ENCODE data around the gene TIPIN. TPM values are rescaled to one million over a fixed set of nuclear protein-coding genes. Genes with fewer than 3 reads are reported as not detected.
"Not testable (repeated sequence)": the region's sequence is repeated elsewhere in the genome, so short reads cannot be mapped to it uniquely, and the experiment has no call there.

Gene TIPIN
- total and polyA plus RNA-seq, 12 donors = 2.4 to 5.4 (median 3.4) TPM

DNA sequence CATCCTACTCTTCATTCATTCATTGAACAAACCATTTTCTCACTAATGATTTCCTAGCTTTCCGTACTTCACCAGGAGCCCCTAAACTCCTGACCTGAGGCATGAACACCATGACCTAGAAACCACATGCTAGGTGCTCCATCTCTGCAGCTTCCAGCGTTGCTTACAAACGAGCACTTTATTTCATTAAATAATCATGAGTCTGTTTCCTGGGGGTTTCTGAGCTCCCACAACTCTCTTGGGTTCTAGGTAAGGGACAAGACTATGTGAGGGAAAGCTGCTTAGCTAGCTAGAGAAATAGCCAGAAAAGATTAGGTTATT lies 31.5 kb upstream of the TIPIN start:
- peak overlapping the region in 8 of 10 donors; percentile 91 to 97 (median 96) for H3K27ac ChIP-seq
- 16 to 20% methylated on average over 3 of the region's 3 CpGs for WGBS, 2 donors
- H3K27me3 ChIP-seq = no peaks in the 10 kb centered on the region
- no peak for TF ChIP-seq CTCF (IDR thresholded peaks at IDR 0.05)
- ATAC-seq (no peak), DNase-seq (no peak)
- H3K4me1 ChIP-seq = peaks cover 4 to 69% (median 46%) of the 10 kb centered on the region in 9 donors
- peak overlapping the region; percentile 81 to 98 (median 92) for H3K4me3 ChIP-seq
- H3K36me3 ChIP-seq = peaks cover 0 to 13% (median 0%) of the 10 kb centered on the region in 9 donors
- intact Hi-C loops (cut with DNase I) = loop anchor here in 2 of 10 donors (5.0 kb wide), 1 partner anchor 109 kb away; the partner anchor contains the start of gene SNAPC5 (in 2 of the 2)
- H3K9me3 ChIP-seq = no peaks in the 10 kb centered on the region

DNA sequence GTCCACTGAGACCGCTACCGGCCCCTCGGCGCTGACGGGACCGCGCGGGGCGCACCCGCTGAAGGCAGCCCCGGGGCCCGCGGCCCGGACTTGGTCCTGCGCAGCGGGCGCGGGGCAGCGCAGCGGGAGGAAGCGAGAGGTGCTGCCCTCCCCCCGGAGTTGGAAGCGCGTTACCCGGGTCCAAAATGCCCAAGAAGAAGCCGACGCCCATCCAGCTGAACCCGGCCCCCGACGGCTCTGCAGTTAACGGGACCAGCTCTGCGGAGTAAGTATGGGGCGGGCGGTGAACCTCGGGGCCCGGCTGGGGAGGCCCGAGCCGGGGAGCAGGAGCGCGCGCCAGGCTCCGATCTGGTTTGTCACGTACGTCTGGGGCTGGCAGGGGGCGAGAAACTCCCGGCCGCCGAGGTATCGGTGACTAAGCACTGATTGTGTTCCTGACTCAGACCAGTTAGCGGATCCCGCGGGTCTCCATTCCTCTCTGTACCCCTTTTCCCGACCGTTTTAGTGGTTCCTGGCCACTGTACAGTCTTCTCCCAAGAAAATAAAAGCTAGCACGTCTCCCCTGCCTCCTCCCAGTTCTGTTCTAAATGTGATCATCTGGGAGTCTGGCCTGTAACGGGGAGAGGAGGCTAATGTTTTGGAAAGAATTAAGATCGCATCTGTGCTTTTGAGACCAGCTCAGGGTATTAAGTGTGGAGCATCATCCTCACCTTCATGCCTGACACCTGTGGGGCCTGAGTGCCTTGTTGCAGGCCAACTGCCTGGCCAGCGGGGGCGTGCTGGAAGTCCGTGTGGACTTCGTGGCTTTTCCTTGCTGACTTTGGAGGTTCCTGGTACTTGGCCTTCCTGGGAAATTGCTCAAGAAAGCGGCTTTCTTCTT lies 30.9 kb upstream of the TIPIN start:
- 1% methylated on average over 53 to 62 of the region's 62 CpGs for WGBS, 2 donors
- peak in 6 of 9 donors; percentile 24 to 42 (median 32) for TF ChIP-seq CTCF (IDR thresholded peaks at IDR 0.05)

DNA sequence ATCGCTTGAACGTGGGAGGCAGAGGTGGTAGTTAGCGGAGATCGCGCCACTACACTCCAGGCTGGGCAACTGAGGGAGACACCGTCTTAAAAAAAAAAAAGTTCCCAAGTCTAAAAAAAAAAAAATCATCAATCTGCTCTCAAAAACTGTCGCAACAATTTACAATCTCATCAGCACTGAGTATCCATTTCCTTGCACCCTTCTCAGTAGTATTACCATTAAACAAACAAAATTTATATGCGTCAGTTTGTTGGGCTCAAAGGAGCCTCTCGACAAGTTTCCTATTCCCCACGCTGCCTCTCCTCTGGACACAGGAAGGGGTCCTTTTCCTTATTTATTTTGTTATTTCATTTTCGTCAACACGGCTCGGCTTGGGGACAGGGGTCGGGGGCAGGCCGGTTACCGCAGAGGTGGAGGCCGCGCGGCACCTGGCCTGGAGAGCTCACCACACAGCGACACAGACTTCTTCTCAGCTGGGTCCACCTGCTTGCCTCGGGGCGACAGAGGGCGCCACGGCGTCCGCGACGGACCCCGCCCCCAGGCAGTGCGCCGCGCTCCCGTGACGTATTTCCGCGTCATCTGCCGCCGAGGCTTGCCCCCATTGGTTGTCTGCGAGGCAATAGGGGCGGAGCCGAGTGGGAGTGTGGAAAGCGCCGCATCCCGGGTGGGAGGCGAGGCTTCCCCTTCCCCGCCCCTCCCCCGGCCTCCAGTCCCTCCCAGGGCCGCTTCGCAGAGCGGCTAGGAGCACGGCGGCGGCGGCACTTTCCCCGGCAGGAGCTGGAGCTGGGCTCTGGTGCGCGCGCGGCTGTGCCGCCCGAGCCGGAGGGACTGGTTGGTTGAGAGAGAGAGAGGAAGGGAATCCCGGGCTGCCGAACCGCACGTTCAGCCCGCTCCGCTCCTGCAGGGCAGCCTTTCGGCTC lies 30.0 kb upstream of the TIPIN start, which contains the start of gene MAP2K1:
Gene MAP2K1, plus strand, starts transcription at position 709 of the 920 bp plus-strand sequence. CDS start 436 bp downstream, outside the sequence.
- H3K4me1 ChIP-seq = peaks cover 4 to 53% (median 45%) of the 10 kb centered on the region in 9 donors
- DNase-seq = peak; percentile 99
- TF ChIP-seq CTCF (IDR thresholded peaks at IDR 0.05) = peak; percentile 54 to 97 (median 86)
- peak within 1 kb of the TSS; percentile 81 to 98 (median 92) for H3K4me3 ChIP-seq
- WGBS, 2 donors = 5 to 7% methylated on average over 65 to 67 of the region's 69 CpGs
- H3K27me3 ChIP-seq = no peaks in the 10 kb centered on the region
- no peaks in the 10 kb centered on the region for H3K9me3 ChIP-seq
- ATAC-seq = peak; percentile 97 to 100 (median 98)
- intact Hi-C loops (cut with DNase I) = loop anchor here in 9 of 10 donors (1.0 to 5.0 kb wide), 5 partner anchors 30 to 112 kb away; partner anchors contain the start of genes SNAPC5 (in 7 of the 9) and TIPIN (in 1 of the 9)
- peak within 1 kb of the TSS; percentile 82 to 97 (median 96) for H3K27ac ChIP-seq
- H3K36me3 ChIP-seq = peaks cover 0 to 13% (median 0%) of the 10 kb centered on the region in 9 donors

More for the DNA sequence above, 30.9 kb upstream of the TIPIN start:
- peak; percentile 57 to 65 for DNase-seq
- Histone ChIP-seq H3K4me3 (peak overlapping the region; percentile 81 to 98 (median 92)), H3K27ac (peak overlapping the region; percentile 82 to 97 (median 96)), H3K27me3 (no peaks in the 10 kb centered on the region), H3K4me1 (peaks cover 4 to 63% (median 46%) of the 10 kb centered on the region in 9 donors), H3K36me3 (peaks cover 0 to 13% (median 0%) of the 10 kb centered on the region in 9 donors), H3K9me3 (no peaks in the 10 kb centered on the region)
- intact Hi-C loops (cut with DNase I) = loop anchor here in 7 of 10 donors (2.0 to 5.0 kb wide), 3 partner anchors 109 to 111 kb away; partner anchors contain the start of gene SNAPC5 (in 5 of the 7)
- ATAC-seq = peak; percentile 7 to 68 (median 43)

DNA sequence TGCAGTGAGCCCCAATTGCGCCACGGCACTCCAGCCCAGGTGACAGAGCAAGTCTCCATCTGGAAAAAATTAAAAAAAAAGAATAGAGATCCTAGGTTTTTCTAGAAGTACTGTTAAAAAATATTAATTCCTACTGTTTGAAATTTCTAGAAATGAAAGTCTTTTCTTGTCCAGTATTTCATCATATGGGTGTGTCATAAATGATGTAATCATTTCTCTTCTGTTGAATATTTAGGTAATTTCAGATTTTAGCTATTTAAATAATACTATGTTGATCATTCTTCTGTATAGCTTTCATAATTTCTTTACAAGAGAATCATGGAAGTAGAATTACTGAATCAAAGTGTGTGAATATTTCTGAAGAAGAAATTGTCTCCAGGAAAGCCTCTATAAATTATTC lies 24.9 kb upstream of the TIPIN start:
- H3K4me3 ChIP-seq; ATAC-seq; H3K9me3 ChIP-seq; H3K27me3 ChIP-seq; intact Hi-C loops (cut with DNase I); DNase-seq; H3K27ac ChIP-seq; H3K36me3 ChIP-seq: not testable (repeated sequence)
- WGBS, 2 donors = 95 to 98% methylated on average over 2 of the region's 2 CpGs
- peaks cover 0 to 12% (median 8%) of the 10 kb centered on the region in 9 donors for H3K4me1 ChIP-seq
